ENCODE data around the gene SP5. TPM values are rescaled to one million over a fixed set of nuclear protein-coding genes. Genes with fewer than 3 reads are reported as not detected.

SP5 gene
- total RNA-seq: not detected in 2 replicates

GRCh38 chr2:170715062-170715931 is at the start of gene SP5:
Gene SP5 (plus strand): TSS chr2:170715337. CDS start chr2:170715513, 176 bp downstream.

Other genes starting within 250 kb of the SP5 start
- not detected in 2 replicates for gene ERICH2, start 55.0 kb downstream of the SP5 start, total RNA-seq
- under 0.01 TPM in 1 of 2 replicates, not detected in the other for gene GAD1, start 101.5 kb downstream of the SP5 start, total RNA-seq
- gene GORASP2, start 213.9 kb downstream of the SP5 start, total RNA-seq: 30.3 and 34.1 TPM in 2 replicates